WTC11 (cell line): ENCODE data around the gene APLN. TPM values are rescaled to one million over a fixed set of nuclear protein-coding genes. Genes with fewer than 3 reads are reported as not detected.

Experiments
- ATAC-seq: fragments of 200-7000 bp; cut with Tn5 transposase; 2 replicates; pipeline ENCODE4 v1.10.0; 2021; ENCODE audit warnings: mild to moderate bottlenecking, moderate library complexity
- CTCF ChIA-PET: fragments of 300-600 bp; sonication (Branson Sonifier 250); formaldehyde crosslinking; loops from one replicate; lab custom pipeline; 2021; ENCODE audit warnings: antibody characterized with exemption; lab: Charles Lee
- POLR2A ChIA-PET: fragments of 350-600 bp; sonication (Branson Sonifier 250); formaldehyde crosslinking; loops from one replicate; lab custom pipeline; 2021; ENCODE audit warnings: antibody characterized with exemption; lab: Charles Lee
- DNase-seq: peaks from one replicate; pipeline ENCODE4 v3.0.0; 2021; ENCODE audit warnings: low spot score
- H3K27ac Mint-ChIP-seq: 2 replicates; pipeline ENCODE4 v1.8.0; 2021; ENCODE audit warnings: mixed read lengths
- H3K27me3 Mint-ChIP-seq: 2 replicates; pipeline ENCODE4 v1.8.0; 2021; ENCODE audit warnings: low read depth, mild to moderate bottlenecking, moderate library complexity, mixed read lengths
- H3K36me3 Mint-ChIP-seq: 2 replicates; pipeline ENCODE4 v1.8.0; 2021; ENCODE audit warnings: mixed read lengths
- H3K4me1 Mint-ChIP-seq: 2 replicates; pipeline ENCODE4 v1.8.0; 2022; ENCODE audit warnings: mixed read lengths
- H3K4me3 Mint-ChIP-seq: 2 replicates; pipeline ENCODE4 v1.8.0; 2021; ENCODE audit warnings: mild to moderate bottlenecking, moderate library complexity, mixed read lengths
- H3K9me3 Mint-ChIP-seq: 2 replicates; pipeline ENCODE4 v1.8.0; 2021; ENCODE audit warnings: mixed read lengths
- CREB1 ChIP-seq: sonication (generic); formaldehyde crosslinking; IDR thresholded peaks from 2 replicates; pipeline ENCODE4 v1.8.0; 2023; ENCODE audit warnings: mild to moderate bottlenecking, missing genetic modification reagents
- HMGA2 ChIP-seq: fragments of 250-450 bp; sonication (Bioruptor Pico); IDR thresholded peaks from 2 replicates; pipeline ENCODE4 v1.4.0; 2021; ENCODE audit warnings: mild to moderate bottlenecking, moderate library complexity
- IRF2 ChIP-seq: sonication (generic); formaldehyde crosslinking; IDR thresholded peaks from 2 replicates; pipeline ENCODE4 v1.8.0; 2022; ENCODE audit warnings: low read depth, missing genetic modification reagents, borderline replicate concordance
- JUN ChIP-seq: sonication (generic); formaldehyde crosslinking; IDR thresholded peaks from 2 replicates; pipeline ENCODE4 v1.8.0; 2023; ENCODE audit warnings: mild to moderate bottlenecking, missing genetic modification reagents
- KAT7 ChIP-seq: sonication (generic); formaldehyde crosslinking; IDR thresholded peaks from 2 replicates; pipeline ENCODE4 v1.8.1; 2023; ENCODE audit warnings: missing genetic modification reagents, mild to moderate bottlenecking, borderline replicate concordance
- MXD4 ChIP-seq: fragments of 250-450 bp; sonication (Bioruptor Pico); IDR thresholded peaks from 2 replicates; pipeline ENCODE4 v1.8.0; 2021; ENCODE audit warnings: mild to moderate bottlenecking, moderate library complexity, borderline replicate concordance
- NR2C2 ChIP-seq: sonication (generic); formaldehyde crosslinking; IDR thresholded peaks from 2 replicates; pipeline ENCODE4 v1.8.0; 2022; ENCODE audit warnings: mild to moderate bottlenecking, missing genetic modification reagents
- RORB ChIP-seq: fragments of 250-450 bp; sonication (Bioruptor Pico); IDR thresholded peaks from 2 replicates; pipeline ENCODE4 v1.9.0; 2021; ENCODE audit warnings: mild to moderate bottlenecking
- SMAD3 ChIP-seq: sonication (generic); formaldehyde crosslinking; IDR thresholded peaks from 2 replicates; pipeline ENCODE4 v1.8.0; 2022; ENCODE audit warnings: missing genetic modification reagents, mild to moderate bottlenecking, borderline replicate concordance
- SOX15 ChIP-seq: fragments of 250-450 bp; sonication (Bioruptor Pico); IDR thresholded peaks from 2 replicates; pipeline ENCODE4 v1.9.0; 2021; ENCODE audit warnings: mild to moderate bottlenecking
- SP1 ChIP-seq: sonication (generic); formaldehyde crosslinking; conservative IDR thresholded peaks from 2 replicates; pipeline ENCODE4 v1.8.1; 2022; ENCODE audit warnings: missing genetic modification reagents
- TEAD4 ChIP-seq: sonication (generic); formaldehyde crosslinking; IDR thresholded peaks from 2 replicates; pipeline ENCODE4 v1.8.0; 2022; ENCODE audit warnings: mild to moderate bottlenecking, missing genetic modification reagents
- TP53 ChIP-seq: sonication (generic); formaldehyde crosslinking; IDR thresholded peaks from 2 replicates; pipeline ENCODE4 v1.8.1; 2023; ENCODE audit warnings: mild to moderate bottlenecking, missing genetic modification reagents
- ZNF121 ChIP-seq: sonication (generic); formaldehyde crosslinking; IDR thresholded peaks from 2 replicates; pipeline ENCODE4 v1.8.0; 2023; ENCODE audit warnings: missing genetic modification reagents
- ZNF263 ChIP-seq: sonication (generic); formaldehyde crosslinking; IDR thresholded peaks from 2 replicates; pipeline ENCODE4 v1.8.1; 2022; ENCODE audit warnings: low read depth, mild to moderate bottlenecking, moderate library complexity, missing genetic modification reagents
- ZNF671 ChIP-seq: fragments of 250-450 bp; sonication (Bioruptor Pico); IDR thresholded peaks from 2 replicates; pipeline ENCODE4 v1.8.0; 2021; ENCODE audit warnings: mild to moderate bottlenecking
- total RNA-seq: library from RNA; stranded (reverse); gene quantifications from 3 replicates; pipeline ENCODE4 v1.2.3, GENCODE V29; 2021
- TF ChIP-seq, protein P1 (sequence below): sonication (generic); formaldehyde crosslinking; IDR thresholded peaks from 2 replicates; pipeline ENCODE4 v1.8.1; 2023; ENCODE audit warnings: mild to moderate bottlenecking, moderate library complexity, missing genetic modification reagents
- TF ChIP-seq, protein P2 (sequence below): sonication (generic); formaldehyde crosslinking; IDR thresholded peaks from 2 replicates; pipeline ENCODE4 v1.8.1; 2023; ENCODE audit warnings: mild to moderate bottlenecking, missing genetic modification reagents
- TF ChIP-seq, protein P3 (sequence below): fragments of 250-450 bp; sonication (Bioruptor Pico); IDR thresholded peaks from 2 replicates; pipeline ENCODE4 v1.9.0; 2021; ENCODE audit warnings: mild to moderate bottlenecking, borderline replicate concordance
- TF ChIP-seq, protein P4 (sequence below): sonication (generic); formaldehyde crosslinking; IDR thresholded peaks from 2 replicates; pipeline ENCODE4 v1.8.0; 2023; ENCODE audit warnings: mild to moderate bottlenecking, missing genetic modification reagents
- TF ChIP-seq, protein P5 (sequence below): fragments of 200-600 bp; IDR thresholded peaks from 2 replicates; pipeline ENCODE4 v1.8.0; 2022; ENCODE audit warnings: antibody characterized with exemption
- TF ChIP-seq, protein P6 (sequence below): fragments of 250-450 bp; sonication (Bioruptor Pico); IDR thresholded peaks from 2 replicates; pipeline ENCODE4 v1.9.0; 2021; ENCODE audit warnings: moderate library complexity, mild to moderate bottlenecking, inconsistent platforms, borderline replicate concordance
- TF ChIP-seq, protein P7 (sequence below): fragments of 250-450 bp; sonication (Bioruptor Pico); IDR thresholded peaks from 2 replicates; pipeline ENCODE4 v1.8.0; 2021; ENCODE audit warnings: mild to moderate bottlenecking

Gene APLN
- total RNA-seq, 1 experiment from 2014 or later, result 4.2 TPM

DNA sequence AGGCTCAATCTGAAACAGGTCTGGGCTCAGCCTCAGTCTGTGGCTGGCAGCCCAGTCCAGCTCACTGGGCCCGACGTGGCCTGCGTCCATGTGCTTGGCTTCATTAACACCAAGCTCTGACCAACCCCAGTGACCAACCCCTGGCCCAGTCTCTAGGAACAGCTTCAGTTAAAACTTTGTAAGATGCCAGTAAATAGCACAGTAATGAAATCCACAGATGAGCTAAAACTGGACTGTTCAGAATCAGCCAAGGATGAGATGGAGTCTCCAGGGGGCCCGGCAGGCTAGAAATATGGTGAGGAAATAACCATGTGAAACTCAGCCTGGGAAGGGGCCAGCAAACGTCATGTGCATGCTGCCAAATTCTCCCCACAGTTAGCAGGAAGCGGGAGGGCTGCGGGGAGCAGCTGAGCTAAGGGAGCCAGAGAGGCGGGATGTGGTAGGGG lies 46.9 kb upstream of the APLN start (continued):
- TF ChIP-seq, protein P1, sequence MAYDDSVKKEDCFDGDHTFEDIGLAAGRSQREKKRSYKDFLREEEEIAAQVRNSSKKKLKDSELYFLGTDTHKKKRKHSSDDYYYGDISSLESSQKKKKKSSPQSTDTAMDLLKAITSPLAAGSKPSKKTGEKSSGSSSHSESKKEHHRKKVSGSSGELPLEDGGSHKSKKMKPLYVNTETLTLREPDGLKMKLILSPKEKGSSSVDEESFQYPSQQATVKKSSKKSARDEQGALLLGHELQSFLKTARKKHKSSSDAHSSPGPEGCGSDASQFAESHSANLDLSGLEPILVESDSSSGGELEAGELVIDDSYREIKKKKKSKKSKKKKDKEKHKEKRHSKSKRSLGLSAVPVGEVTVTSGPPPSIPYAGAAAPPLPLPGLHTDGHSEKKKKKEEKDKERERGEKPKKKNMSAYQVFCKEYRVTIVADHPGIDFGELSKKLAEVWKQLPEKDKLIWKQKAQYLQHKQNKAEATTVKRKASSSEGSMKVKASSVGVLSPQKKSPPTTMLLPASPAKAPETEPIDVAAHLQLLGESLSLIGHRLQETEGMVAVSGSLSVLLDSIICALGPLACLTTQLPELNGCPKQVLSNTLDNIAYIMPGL (CRISPR knock-in tag), result no peak
- TF ChIP-seq ZNF671 (CRISPR knock-in tag) (no peak), JUN (CRISPR knock-in tag) (no peak), SMAD3 (CRISPR knock-in tag) (no peak), KAT7 (CRISPR knock-in tag) (no peak), TEAD4 (CRISPR knock-in tag) (no peak), IRF2 (no peak), RORB (CRISPR knock-in tag) (no peak), HMGA2 (no peak), MXD4 (CRISPR knock-in tag) (no peak), CREB1 (CRISPR knock-in tag) (no peak)
- TF ChIP-seq, protein P2, sequence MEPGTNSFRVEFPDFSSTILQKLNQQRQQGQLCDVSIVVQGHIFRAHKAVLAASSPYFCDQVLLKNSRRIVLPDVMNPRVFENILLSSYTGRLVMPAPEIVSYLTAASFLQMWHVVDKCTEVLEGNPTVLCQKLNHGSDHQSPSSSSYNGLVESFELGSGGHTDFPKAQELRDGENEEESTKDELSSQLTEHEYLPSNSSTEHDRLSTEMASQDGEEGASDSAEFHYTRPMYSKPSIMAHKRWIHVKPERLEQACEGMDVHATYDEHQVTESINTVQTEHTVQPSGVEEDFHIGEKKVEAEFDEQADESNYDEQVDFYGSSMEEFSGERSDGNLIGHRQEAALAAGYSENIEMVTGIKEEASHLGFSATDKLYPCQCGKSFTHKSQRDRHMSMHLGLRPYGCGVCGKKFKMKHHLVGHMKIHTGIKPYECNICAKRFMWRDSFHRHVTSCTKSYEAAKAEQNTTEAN, result no peak
- TF ChIP-seq, protein P3, sequence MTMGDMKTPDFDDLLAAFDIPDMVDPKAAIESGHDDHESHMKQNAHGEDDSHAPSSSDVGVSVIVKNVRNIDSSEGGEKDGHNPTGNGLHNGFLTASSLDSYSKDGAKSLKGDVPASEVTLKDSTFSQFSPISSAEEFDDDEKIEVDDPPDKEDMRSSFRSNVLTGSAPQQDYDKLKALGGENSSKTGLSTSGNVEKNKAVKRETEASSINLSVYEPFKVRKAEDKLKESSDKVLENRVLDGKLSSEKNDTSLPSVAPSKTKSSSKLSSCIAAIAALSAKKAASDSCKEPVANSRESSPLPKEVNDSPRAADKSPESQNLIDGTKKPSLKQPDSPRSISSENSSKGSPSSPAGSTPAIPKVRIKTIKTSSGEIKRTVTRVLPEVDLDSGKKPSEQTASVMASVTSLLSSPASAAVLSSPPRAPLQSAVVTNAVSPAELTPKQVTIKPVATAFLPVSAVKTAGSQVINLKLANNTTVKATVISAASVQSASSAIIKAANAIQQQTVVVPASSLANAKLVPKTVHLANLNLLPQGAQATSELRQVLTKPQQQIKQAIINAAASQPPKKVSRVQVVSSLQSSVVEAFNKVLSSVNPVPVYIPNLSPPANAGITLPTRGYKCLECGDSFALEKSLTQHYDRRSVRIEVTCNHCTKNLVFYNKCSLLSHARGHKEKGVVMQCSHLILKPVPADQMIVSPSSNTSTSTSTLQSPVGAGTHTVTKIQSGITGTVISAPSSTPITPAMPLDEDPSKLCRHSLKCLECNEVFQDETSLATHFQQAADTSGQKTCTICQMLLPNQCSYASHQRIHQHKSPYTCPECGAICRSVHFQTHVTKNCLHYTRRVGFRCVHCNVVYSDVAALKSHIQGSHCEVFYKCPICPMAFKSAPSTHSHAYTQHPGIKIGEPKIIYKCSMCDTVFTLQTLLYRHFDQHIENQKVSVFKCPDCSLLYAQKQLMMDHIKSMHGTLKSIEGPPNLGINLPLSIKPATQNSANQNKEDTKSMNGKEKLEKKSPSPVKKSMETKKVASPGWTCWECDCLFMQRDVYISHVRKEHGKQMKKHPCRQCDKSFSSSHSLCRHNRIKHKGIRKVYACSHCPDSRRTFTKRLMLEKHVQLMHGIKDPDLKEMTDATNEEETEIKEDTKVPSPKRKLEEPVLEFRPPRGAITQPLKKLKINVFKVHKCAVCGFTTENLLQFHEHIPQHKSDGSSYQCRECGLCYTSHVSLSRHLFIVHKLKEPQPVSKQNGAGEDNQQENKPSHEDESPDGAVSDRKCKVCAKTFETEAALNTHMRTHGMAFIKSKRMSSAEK (CRISPR knock-in tag), result no peak
- TF ChIP-seq, protein P4, sequence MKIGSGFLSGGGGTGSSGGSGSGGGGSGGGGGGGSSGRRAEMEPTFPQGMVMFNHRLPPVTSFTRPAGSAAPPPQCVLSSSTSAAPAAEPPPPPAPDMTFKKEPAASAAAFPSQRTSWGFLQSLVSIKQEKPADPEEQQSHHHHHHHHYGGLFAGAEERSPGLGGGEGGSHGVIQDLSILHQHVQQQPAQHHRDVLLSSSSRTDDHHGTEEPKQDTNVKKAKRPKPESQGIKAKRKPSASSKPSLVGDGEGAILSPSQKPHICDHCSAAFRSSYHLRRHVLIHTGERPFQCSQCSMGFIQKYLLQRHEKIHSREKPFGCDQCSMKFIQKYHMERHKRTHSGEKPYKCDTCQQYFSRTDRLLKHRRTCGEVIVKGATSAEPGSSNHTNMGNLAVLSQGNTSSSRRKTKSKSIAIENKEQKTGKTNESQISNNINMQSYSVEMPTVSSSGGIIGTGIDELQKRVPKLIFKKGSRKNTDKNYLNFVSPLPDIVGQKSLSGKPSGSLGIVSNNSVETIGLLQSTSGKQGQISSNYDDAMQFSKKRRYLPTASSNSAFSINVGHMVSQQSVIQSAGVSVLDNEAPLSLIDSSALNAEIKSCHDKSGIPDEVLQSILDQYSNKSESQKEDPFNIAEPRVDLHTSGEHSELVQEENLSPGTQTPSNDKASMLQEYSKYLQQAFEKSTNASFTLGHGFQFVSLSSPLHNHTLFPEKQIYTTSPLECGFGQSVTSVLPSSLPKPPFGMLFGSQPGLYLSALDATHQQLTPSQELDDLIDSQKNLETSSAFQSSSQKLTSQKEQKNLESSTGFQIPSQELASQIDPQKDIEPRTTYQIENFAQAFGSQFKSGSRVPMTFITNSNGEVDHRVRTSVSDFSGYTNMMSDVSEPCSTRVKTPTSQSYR (CRISPR knock-in tag), result no peak

DNA sequence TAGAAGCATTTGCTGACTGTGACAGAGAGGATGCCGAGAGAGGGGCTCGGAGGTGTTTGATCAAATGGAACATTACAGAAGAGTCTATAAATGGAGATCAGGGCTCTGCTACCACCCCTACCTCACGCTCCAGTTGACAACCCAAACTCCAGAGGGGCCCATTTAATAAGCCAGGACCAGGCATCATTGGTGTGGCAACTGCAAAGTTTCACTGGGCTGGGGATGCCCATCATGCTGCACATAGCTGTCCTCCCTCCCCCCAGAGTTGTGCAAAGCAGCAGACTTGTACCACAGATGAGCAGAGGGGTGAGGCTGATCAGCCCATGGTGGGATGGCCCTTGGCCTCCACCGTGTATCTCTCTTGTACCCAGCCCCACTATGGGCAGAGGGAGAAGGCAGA lies 45.8 kb upstream of the APLN start:
- peaks cover 4% of the 10 kb centered on the region for H3K27me3 Mint-ChIP-seq
- no peak overlapping the region for H3K4me3 Mint-ChIP-seq
- H3K4me1 Mint-ChIP-seq, result peaks cover 33% of the 10 kb centered on the region
- ATAC-seq (no peak), DNase-seq (no peak)
- peaks cover 4% of the 10 kb centered on the region; the same call in 1 of the 2 replicates for H3K9me3 Mint-ChIP-seq
- ChIA-PET CTCF (no interaction called here), POLR2A (no interaction called here)
- no peaks in the 10 kb centered on the region for H3K36me3 Mint-ChIP-seq
- no peak overlapping the region for H3K27ac Mint-ChIP-seq
- no peak for TF ChIP-seq SP1
- TF ChIP-seq, protein P2, result no peak
- TF ChIP-seq SOX15 (CRISPR knock-in tag), result no peak
- no peak for TF ChIP-seq TP53 (CRISPR knock-in tag)
- no peak for TF ChIP-seq ZNF263 (CRISPR knock-in tag)
- TF ChIP-seq, protein P5, sequence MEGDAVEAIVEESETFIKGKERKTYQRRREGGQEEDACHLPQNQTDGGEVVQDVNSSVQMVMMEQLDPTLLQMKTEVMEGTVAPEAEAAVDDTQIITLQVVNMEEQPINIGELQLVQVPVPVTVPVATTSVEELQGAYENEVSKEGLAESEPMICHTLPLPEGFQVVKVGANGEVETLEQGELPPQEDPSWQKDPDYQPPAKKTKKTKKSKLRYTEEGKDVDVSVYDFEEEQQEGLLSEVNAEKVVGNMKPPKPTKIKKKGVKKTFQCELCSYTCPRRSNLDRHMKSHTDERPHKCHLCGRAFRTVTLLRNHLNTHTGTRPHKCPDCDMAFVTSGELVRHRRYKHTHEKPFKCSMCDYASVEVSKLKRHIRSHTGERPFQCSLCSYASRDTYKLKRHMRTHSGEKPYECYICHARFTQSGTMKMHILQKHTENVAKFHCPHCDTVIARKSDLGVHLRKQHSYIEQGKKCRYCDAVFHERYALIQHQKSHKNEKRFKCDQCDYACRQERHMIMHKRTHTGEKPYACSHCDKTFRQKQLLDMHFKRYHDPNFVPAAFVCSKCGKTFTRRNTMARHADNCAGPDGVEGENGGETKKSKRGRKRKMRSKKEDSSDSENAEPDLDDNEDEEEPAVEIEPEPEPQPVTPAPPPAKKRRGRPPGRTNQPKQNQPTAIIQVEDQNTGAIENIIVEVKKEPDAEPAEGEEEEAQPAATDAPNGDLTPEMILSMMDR, result no peak
- TF ChIP-seq, protein P6, sequence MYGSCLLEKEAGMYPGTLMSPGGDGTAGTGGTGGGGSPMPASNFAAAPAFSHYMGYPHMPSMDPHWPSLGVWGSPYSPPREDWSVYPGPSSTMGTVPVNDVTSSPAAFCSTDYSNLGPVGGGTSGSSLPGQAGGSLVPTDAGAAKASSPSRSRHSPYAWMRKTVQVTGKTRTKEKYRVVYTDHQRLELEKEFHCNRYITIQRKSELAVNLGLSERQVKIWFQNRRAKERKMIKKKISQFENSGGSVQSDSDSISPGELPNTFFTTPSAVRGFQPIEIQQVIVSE (CRISPR knock-in tag), result no peak
- no peak for TF ChIP-seq ZNF121 (CRISPR knock-in tag)
- TF ChIP-seq, protein P7, sequence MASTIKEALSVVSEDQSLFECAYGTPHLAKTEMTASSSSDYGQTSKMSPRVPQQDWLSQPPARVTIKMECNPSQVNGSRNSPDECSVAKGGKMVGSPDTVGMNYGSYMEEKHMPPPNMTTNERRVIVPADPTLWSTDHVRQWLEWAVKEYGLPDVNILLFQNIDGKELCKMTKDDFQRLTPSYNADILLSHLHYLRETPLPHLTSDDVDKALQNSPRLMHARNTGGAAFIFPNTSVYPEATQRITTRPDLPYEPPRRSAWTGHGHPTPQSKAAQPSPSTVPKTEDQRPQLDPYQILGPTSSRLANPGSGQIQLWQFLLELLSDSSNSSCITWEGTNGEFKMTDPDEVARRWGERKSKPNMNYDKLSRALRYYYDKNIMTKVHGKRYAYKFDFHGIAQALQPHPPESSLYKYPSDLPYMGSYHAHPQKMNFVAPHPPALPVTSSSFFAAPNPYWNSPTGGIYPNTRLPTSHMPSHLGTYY (CRISPR knock-in tag), result no peak
- no peak for TF ChIP-seq NR2C2 (CRISPR knock-in tag)
